Nephron progenitor cell (in vitro differentiated cells): ENCODE measurements around the gene TPRX1.

Experiments used
- DNase-seq: peaks from one replicate; pipeline ENCODE4 v3.0.0; 2021
- H3K27ac Mint-ChIP-seq: 2 replicates; pipeline ENCODE4 v1.8.0; 2021; ENCODE audit warnings: mild to moderate bottlenecking, moderate library complexity, mixed read lengths
- H3K27me3 Mint-ChIP-seq: 2 replicates; pipeline ENCODE4 v1.8.0; 2021; ENCODE audit warnings: mild to moderate bottlenecking, low read depth, mixed read lengths; ENCODE audit not compliant: poor library complexity
- H3K36me3 Mint-ChIP-seq: 2 replicates; pipeline ENCODE4 v1.8.0; 2021; ENCODE audit warnings: low read depth, mixed read lengths
- H3K4me1 Mint-ChIP-seq: 2 replicates; pipeline ENCODE4 v1.8.0; 2021; ENCODE audit warnings: mixed read lengths
- H3K4me3 Mint-ChIP-seq: 2 replicates; pipeline ENCODE4 v1.8.0; 2021; ENCODE audit warnings: mild to moderate bottlenecking, moderate library complexity, mixed read lengths
- H3K9me3 Mint-ChIP-seq: 2 replicates; pipeline ENCODE4 v1.8.0; 2021; ENCODE audit warnings: mild to moderate bottlenecking, moderate library complexity, mixed read lengths
- CTCF ChIP-seq: fragments of 200-600 bp; sonication (generic); IDR thresholded peaks from 2 replicates; pipeline ENCODE4 v1.5.0; 2021; ENCODE audit warnings: antibody characterized with exemption

Gene TPRX1

GRCh38 chr19:47755065-47755761 lies 49.1 kb downstream of the TPRX1 start:
- Mint-ChIP-seq H3K36me3 (peaks cover 46% of the 10 kb centered on the region), H3K27ac (no peak overlapping the region), H3K27me3 (no peaks in the 10 kb centered on the region), H3K4me3 (no peak overlapping the region), H3K4me1 (no peaks in the 10 kb centered on the region), H3K9me3 (no peaks in the 10 kb centered on the region)
- no peak for DNase-seq
- no peak for TF ChIP-seq CTCF

GRCh38 chr19:47754206-47755064 lies 49.9 kb downstream of the TPRX1 start:
- DNase-seq = no peak
- H3K27ac Mint-ChIP-seq = no peak overlapping the region
- no peaks in the 10 kb centered on the region for H3K27me3 Mint-ChIP-seq
- no peak for TF ChIP-seq CTCF
- H3K4me3 Mint-ChIP-seq = no peak overlapping the region
- H3K9me3 Mint-ChIP-seq = no peaks in the 10 kb centered on the region
- no peaks in the 10 kb centered on the region for H3K4me1 Mint-ChIP-seq
- peaks cover 46% of the 10 kb centered on the region for H3K36me3 Mint-ChIP-seq

- H3K36me3 Mint-ChIP-seq = peaks cover 42% of the 10 kb centered on the region
- H3K9me3 Mint-ChIP-seq = no peaks in the 10 kb centered on the region
- no peak overlapping the region for H3K27ac Mint-ChIP-seq
- no peak overlapping the region for H3K4me3 Mint-ChIP-seq
- no peak for TF ChIP-seq CTCF
- DNase-seq = no peak
- peaks cover 11% of the 10 kb centered on the region for H3K4me1 Mint-ChIP-seq
- H3K27me3 Mint-ChIP-seq = no peaks in the 10 kb centered on the region
Observed at GRCh38 chr19:47752440-47753211, 51.7 kb downstream of the TPRX1 start.
